BE2C (cell line): ENCODE data around the gene FOXD2.

Experiments
- DNase-seq: peaks from one replicate; pipeline ENCODE4 v3.0.0-alpha.2; 2020
- H3K27me3 ChIP-seq: fragments of 250-450 bp; sonication (Bioruptor Pico); 2 replicates; pipeline ENCODE4 v1.5.1; 2020; ENCODE audit warnings: mild to moderate bottlenecking
- H3K36me3 ChIP-seq: fragments of 250-450 bp; sonication (Bioruptor Pico); 2 replicates; pipeline ENCODE4 v1.5.1; 2020; ENCODE audit warnings: mild to moderate bottlenecking
- H3K4me1 ChIP-seq: fragments of 250-450 bp; sonication (Bioruptor Pico); 2 replicates; pipeline ENCODE4 v1.5.1; 2020
- H3K4me3 ChIP-seq: 2 replicates; pipeline ENCODE4 v1.5.1; 2011; ENCODE audit warnings: low read depth, low read length
- H3K9me3 ChIP-seq: fragments of 250-450 bp; sonication (Bioruptor Pico); 2 replicates; pipeline ENCODE4 v1.5.1; 2020
- CTCF ChIP-seq: IDR thresholded peaks from 2 replicates; pipeline ENCODE4 v1.5.1; 2012; ENCODE audit warnings: mild to moderate bottlenecking, low read depth, low read length

The FOXD2 gene

GRCh38 chr1:47396671-47397196, 41.1 kb upstream of the FOXD2 start:
- Histone ChIP-seq H3K27me3 (no peaks in the 10 kb centered on the region), H3K4me3 (no peak overlapping the region), H3K36me3 (no peaks in the 10 kb centered on the region), H3K4me1 (no peaks in the 10 kb centered on the region), H3K9me3 (no peaks in the 10 kb centered on the region)
- TF ChIP-seq CTCF: no peak
- DNase-seq: no peak

- no peaks in the 10 kb centered on the region for H3K27me3 ChIP-seq
- H3K4me3 ChIP-seq: no peak overlapping the region
- no peaks in the 10 kb centered on the region for H3K36me3 ChIP-seq
- TF ChIP-seq CTCF: no peak
- no peaks in the 10 kb centered on the region for H3K4me1 ChIP-seq
- H3K9me3 ChIP-seq: no peaks in the 10 kb centered on the region
- DNase-seq: no peak
Measured at GRCh38 chr1:47399138-47399845, 38.6 kb upstream of the FOXD2 start.

GRCh38 chr1:47399846-47400155, 38.0 kb upstream of the FOXD2 start:
- Histone ChIP-seq H3K4me3 (no peak overlapping the region), H3K4me1 (no peaks in the 10 kb centered on the region), H3K36me3 (no peaks in the 10 kb centered on the region), H3K27me3 (no peaks in the 10 kb centered on the region), H3K9me3 (no peaks in the 10 kb centered on the region)
- DNase-seq: no peak
- no peak for TF ChIP-seq CTCF

- Histone ChIP-seq H3K4me1 (no peaks in the 10 kb centered on the region), H3K9me3 (no peaks in the 10 kb centered on the region), H3K4me3 (no peak overlapping the region), H3K36me3 (no peaks in the 10 kb centered on the region), H3K27me3 (no peaks in the 10 kb centered on the region)
- no peak for TF ChIP-seq CTCF
- DNase-seq: no peak
Measured at GRCh38 chr1:47401761-47402160, 36.1 kb upstream of the FOXD2 start.

- no peak for TF ChIP-seq CTCF
- Histone ChIP-seq H3K9me3 (no peaks in the 10 kb centered on the region), H3K4me1 (no peaks in the 10 kb centered on the region), H3K27me3 (no peaks in the 10 kb centered on the region), H3K36me3 (no peaks in the 10 kb centered on the region), H3K4me3 (no peak overlapping the region)
- DNase-seq: no peak
Measured at GRCh38 chr1:47402591-47402990, 35.3 kb upstream of the FOXD2 start.

- Histone ChIP-seq H3K36me3 (no peaks in the 10 kb centered on the region), H3K4me1 (no peaks in the 10 kb centered on the region), H3K4me3 (no peak overlapping the region), H3K27me3 (no peaks in the 10 kb centered on the region), H3K9me3 (no peaks in the 10 kb centered on the region)
- no peak for DNase-seq
- TF ChIP-seq CTCF: no peak
Measured at GRCh38 chr1:47403321-47403910, 34.4 kb upstream of the FOXD2 start.
